Nucleus accumbens (tissue), 56 donors: ENCODE results near the gene ZNF324B.
"Not testable (repeated sequence)": the region's sequence is repeated elsewhere in the genome, so short reads cannot be mapped to it uniquely, and the experiment has no call there.

ENCODE experiments used
- DNase-seq, 56 donors: peaks; one replicate each; lab custom pipeline; 2025; lab: John Stamatoyannopoulos, UW

The ZNF324B gene

GRCh38 chr19:58477871-58478270 lies 26.4 kb downstream of the ZNF324B start:
- no peak for DNase-seq

- DNase-seq, result no peak
These were observed 27.9 kb downstream of the ZNF324B start for GRCh38 chr19:58479303-58479702.

- DNase-seq, result no peak
These were observed 28.5 kb downstream of the ZNF324B start for GRCh38 chr19:58479736-58480480.

GRCh38 chr19:58480481-58480830 lies 29.0 kb downstream of the ZNF324B start:
- no peak for DNase-seq

GRCh38 chr19:58480831-58481230 lies 29.4 kb downstream of the ZNF324B start:
- DNase-seq, result no peak

- DNase-seq, result no peak
These were observed 30.9 kb downstream of the ZNF324B start for GRCh38 chr19:58482372-58482771.

- no peak for DNase-seq
These were observed 32.4 kb downstream of the ZNF324B start for GRCh38 chr19:58483776-58484175.

GRCh38 chr19:58484349-58484748 lies 32.9 kb downstream of the ZNF324B start:
- DNase-seq, result not testable (repeated sequence)

- no peak for DNase-seq
These were observed 40.0 kb downstream of the ZNF324B start for GRCh38 chr19:58491393-58491792.

GRCh38 chr19:58492265-58492664 lies 40.8 kb downstream of the ZNF324B start:
- DNase-seq, result peak in 11 of 56 donors; percentile 5 to 53 (median 18)

- no peak for DNase-seq
These were observed 46.3 kb downstream of the ZNF324B start for GRCh38 chr19:58497634-58498170.

- DNase-seq, result peak in 5 of 56 donors; percentile 15 to 64 (median 33)
These were observed 47.0 kb downstream of the ZNF324B start for GRCh38 chr19:58498316-58499020.

GRCh38 chr19:58499021-58499927 lies 47.9 kb downstream of the ZNF324B start:
- peak; percentile 80 to 100 (median 98) for DNase-seq

GRCh38 chr19:58500242-58500641 lies 48.8 kb downstream of the ZNF324B start:
- no peak for DNase-seq
